A549 (cell line): ENCODE data around the gene ANGPTL5. TPM values are rescaled to one million over a fixed set of nuclear protein-coding genes. Genes with fewer than 3 reads are reported as not detected.

Source experiments
- ATAC-seq, 2 experiments: fragments of 200-7000 bp in 1 of 2; fragments of >200 bp in 1 of 2; cut with Nextera tagmentation in 1 of 2; cut with Tn5 transposase in 1 of 2; 3 replicates each; pipeline versions ENCODE4 v1.8.0 to v1.9.1; 2018 to 2020; ENCODE audit warnings: mild to moderate bottlenecking in 1 of 2, moderate library complexity in 1 of 2
- CTCF ChIA-PET: fragments of 300-600 bp; sonication (Branson Sonifier 250); formaldehyde crosslinking; extraction: SDS; loops from one replicate; lab custom pipeline; 2021; ENCODE audit warnings: antibody characterized with exemption, inconsistent platforms; lab: Yijun Ruan, JAX
- POLR2A ChIA-PET: fragments of 350-600 bp; formaldehyde crosslinking; extraction: SDS; loops from one replicate; lab custom pipeline; 2021; ENCODE audit warnings: antibody characterized with exemption, inconsistent platforms; lab: Yijun Ruan, JAX
- DNase-seq, 2 experiments: peaks; one replicate each; pipeline versions ENCODE4 v3.0.0 to v3.0.0-alpha.2; 2011 to 2016; ENCODE audit warnings: low read depth in 1 of 2, low spot score in 1 of 2
- FAIRE-seq: peaks from 2 replicates; lab custom pipeline; 2011; peaks lifted over from hg19 to GRCh38; lab: Jason Lieb, UNC
- H3K27ac ChIP-seq, 2 experiments: fragments of >200 bp; sonication (Bioruptor Twin); formaldehyde crosslinking; 3 replicates each; pipeline ENCODE4 v1.5.1; 2016 to 2017
- H3K4me1 ChIP-seq: fragments of >200 bp; sonication (Bioruptor Twin); formaldehyde crosslinking; 3 replicates; pipeline ENCODE4 v1.6.1; 2016
- H3K4me2 ChIP-seq: fragments of >200 bp; sonication (Bioruptor Twin); formaldehyde crosslinking; 3 replicates; pipeline ENCODE4 v1.6.1; 2016
- H3K4me3 ChIP-seq: fragments of >200 bp; sonication (Bioruptor Twin); formaldehyde crosslinking; 3 replicates; pipeline ENCODE4 v1.5.1; 2016
- H3K9me3 ChIP-seq: fragments of >200 bp; sonication (Bioruptor Twin); formaldehyde crosslinking; 3 replicates; pipeline ENCODE4 v1.6.1; 2016
- BHLHE40 ChIP-seq: IDR thresholded peaks from 2 replicates; pipeline ENCODE4 v1.6.1; 2012; ENCODE audit warnings: low read depth, low read length, inconsistent platforms
- CBX2 ChIP-seq: fragments of 200-600 bp; sonication (generic); IDR thresholded peaks from 2 replicates; pipeline ENCODE4 v1.6.1; 2016; ENCODE audit warnings: low read depth, mild to moderate bottlenecking, borderline replicate concordance
- CHD2 ChIP-seq: fragments of 150-350 bp; IDR thresholded peaks from 2 replicates; pipeline ENCODE4 v1.6.1; 2014; ENCODE audit warnings: low read length; ENCODE audit not compliant: partially characterized antibody
- EHF ChIP-seq: fragments of 250-450 bp; sonication (Bioruptor Pico); IDR thresholded peaks from 2 replicates; pipeline ENCODE4 v1.5.0; 2020; ENCODE audit warnings: mild to moderate bottlenecking
- EP300 ChIP-seq, 2 experiments: fragments of >200 bp; sonication (Bioruptor Twin); formaldehyde crosslinking; IDR thresholded peaks; 2 replicates in 1 of 2; 3 replicates in 1 of 2; pipeline ENCODE4 v1.6.1; 2016 to 2017
- HEYL ChIP-seq: fragments of 250-450 bp; sonication (Bioruptor Pico); IDR thresholded peaks from 2 replicates; pipeline ENCODE4 v1.8.0; 2021; ENCODE audit warnings: mild to moderate bottlenecking, moderate library complexity
- HOXA7 ChIP-seq: fragments of 250-450 bp; sonication (Bioruptor Pico); IDR thresholded peaks from 2 replicates; pipeline ENCODE4 v1.5.0; 2020; ENCODE audit warnings: mild to moderate bottlenecking, moderate library complexity
- KDM1A ChIP-seq: fragments of 200-600 bp; sonication (generic); IDR thresholded peaks from 2 replicates; pipeline ENCODE4 v1.6.1; 2016; ENCODE audit warnings: low read depth, mild to moderate bottlenecking
- MAFK ChIP-seq: fragments of 450-650 bp; IDR thresholded peaks from 2 replicates; pipeline ENCODE4 v1.6.1; 2014; ENCODE audit not compliant: partially characterized antibody
- POLR2AphosphoS2 ChIP-seq: conservative IDR thresholded peaks from 2 replicates; pipeline ENCODE4 v1.6.1; 2012; ENCODE audit warnings: low read length, improper control_type of control experiment, inconsistent platforms
- RNF2 ChIP-seq: fragments of 200-600 bp; sonication (generic); IDR thresholded peaks from 2 replicates; pipeline ENCODE4 v1.6.1; 2016; ENCODE audit warnings: low read depth, mild to moderate bottlenecking, antibody characterized with exemption, moderate library complexity, borderline replicate concordance
- SREBF2 ChIP-seq: fragments of 450-650 bp; IDR thresholded peaks from 2 replicates; pipeline ENCODE4 v1.6.1; 2014; ENCODE audit warnings: mild to moderate bottlenecking, moderate library complexity
- TP53 ChIP-seq: fragments of 250-450 bp; sonication (Bioruptor Pico); IDR thresholded peaks from 2 replicates; pipeline ENCODE4 v1.5.0; 2021; ENCODE audit warnings: mild to moderate bottlenecking, moderate library complexity
- ZC3H11A ChIP-seq: fragments of 450-650 bp; IDR thresholded peaks from 2 replicates; pipeline ENCODE4 v1.6.1; 2014; ENCODE audit warnings: antibody characterized with exemption, mild to moderate bottlenecking
- ZSCAN20 ChIP-seq: fragments of 250-450 bp; sonication (Bioruptor Pico); IDR thresholded peaks from 2 replicates; pipeline ENCODE4 v1.8.0; 2022; ENCODE audit warnings: mild to moderate bottlenecking, moderate library complexity
- WGBS: methylation state at CpG from one replicate; pipeline ENCODE4 v1.1.6; 2017; ENCODE audit errors: missing lambda C conversion rate; 5-methylcytosine and 5-hydroxymethylcytosine counted together
- polyA plus RNA-seq, 4 experiments: library from polyadenylated mRNA; depleted of rRNA in 3 of 4; stranded (reverse); fragments of >200 nt; fragmentation: RNase III in 1 of 4; extraction: RNeasy Plus Mini Kit Qiagen cat#74134 plus additional on column Dnase treatment in 1 of 4; gene quantifications; 2 replicates in 3 of 4; 3 replicates in 1 of 4; pipeline ENCODE4 v1.2.3, GENCODE V29; 2011 to 2017
- TF ChIP-seq, protein P1 (sequence below): fragments of >200 bp; sonication (Bioruptor Twin); formaldehyde crosslinking; IDR thresholded peaks from 3 replicates; pipeline ENCODE4 v1.6.1; 2016
- TF ChIP-seq, protein P2 (sequence below): IDR thresholded peaks from 2 replicates; pipeline ENCODE4 v1.6.1; 2012
- TF ChIP-seq, protein P3 (sequence below): fragments of >200 bp; sonication (Bioruptor Twin); formaldehyde crosslinking; IDR thresholded peaks from 3 replicates; pipeline ENCODE4 v1.5.1; 2016
- TF ChIP-seq, protein P4 (sequence below): fragments of 200-600 bp; sonication (generic); IDR thresholded peaks from 2 replicates; pipeline ENCODE4 v1.6.1; 2016; ENCODE audit warnings: antibody characterized with exemption, mild to moderate bottlenecking, moderate library complexity
- TF ChIP-seq, protein P5 (sequence below): fragments of 450-650 bp; IDR thresholded peaks from 2 replicates; pipeline ENCODE4 v1.6.1; 2014; ENCODE audit warnings: antibody characterized with exemption
- TF ChIP-seq, protein P6 (sequence below): fragments of >200 bp; sonication (Bioruptor Twin); formaldehyde crosslinking; IDR thresholded peaks from 2 replicates; pipeline ENCODE4 v1.6.1; 2016

ANGPTL5 gene
- polyA plus RNA-seq, 2 of the 4 experiments (the other 2 are of a cell fraction) = not detected

DNA sequence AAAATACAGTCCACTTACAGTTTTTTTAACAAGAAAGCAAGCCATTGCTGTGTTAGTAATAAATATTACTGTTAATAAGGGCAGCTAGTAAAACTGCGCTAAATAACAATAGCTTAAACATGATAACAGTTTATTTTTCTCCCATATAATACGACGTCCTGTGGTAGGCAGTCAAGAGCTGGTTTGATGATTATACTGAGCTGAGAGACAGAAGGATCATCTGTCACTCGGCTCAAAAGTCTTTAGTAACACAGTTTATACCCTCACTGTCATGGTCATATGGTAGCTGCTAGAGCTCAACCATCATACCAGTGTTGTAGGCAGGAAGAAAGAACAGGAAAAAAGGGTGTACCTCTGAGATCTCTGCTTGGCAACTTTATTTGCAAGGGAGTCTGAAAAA is 29.1 kb upstream of the ANGPTL5 start:
- POLR2A ChIA-PET = no interaction called here
- no peaks in the 10 kb centered on the region for H3K4me1 ChIP-seq
- FAIRE-seq = no peak
- no peak overlapping the region for H3K4me2 ChIP-seq
- TF ChIP-seq ZSCAN20 (CRISPR knock-in tag) (no peak), MAFK (no peak), HEYL (CRISPR knock-in tag) (no peak), POLR2AphosphoS2 (no peak), TP53 (CRISPR knock-in tag) (no peak), ZC3H11A (no peak)
- TF ChIP-seq, protein P1, sequence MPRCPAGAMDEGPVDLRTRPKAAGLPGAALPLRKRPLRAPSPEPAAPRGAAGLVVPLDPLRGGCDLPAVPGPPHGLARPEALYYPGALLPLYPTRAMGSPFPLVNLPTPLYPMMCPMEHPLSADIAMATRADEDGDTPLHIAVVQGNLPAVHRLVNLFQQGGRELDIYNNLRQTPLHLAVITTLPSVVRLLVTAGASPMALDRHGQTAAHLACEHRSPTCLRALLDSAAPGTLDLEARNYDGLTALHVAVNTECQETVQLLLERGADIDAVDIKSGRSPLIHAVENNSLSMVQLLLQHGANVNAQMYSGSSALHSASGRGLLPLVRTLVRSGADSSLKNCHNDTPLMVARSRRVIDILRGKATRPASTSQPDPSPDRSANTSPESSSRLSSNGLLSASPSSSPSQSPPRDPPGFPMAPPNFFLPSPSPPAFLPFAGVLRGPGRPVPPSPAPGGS = no peak
- TF ChIP-seq, protein P2, sequence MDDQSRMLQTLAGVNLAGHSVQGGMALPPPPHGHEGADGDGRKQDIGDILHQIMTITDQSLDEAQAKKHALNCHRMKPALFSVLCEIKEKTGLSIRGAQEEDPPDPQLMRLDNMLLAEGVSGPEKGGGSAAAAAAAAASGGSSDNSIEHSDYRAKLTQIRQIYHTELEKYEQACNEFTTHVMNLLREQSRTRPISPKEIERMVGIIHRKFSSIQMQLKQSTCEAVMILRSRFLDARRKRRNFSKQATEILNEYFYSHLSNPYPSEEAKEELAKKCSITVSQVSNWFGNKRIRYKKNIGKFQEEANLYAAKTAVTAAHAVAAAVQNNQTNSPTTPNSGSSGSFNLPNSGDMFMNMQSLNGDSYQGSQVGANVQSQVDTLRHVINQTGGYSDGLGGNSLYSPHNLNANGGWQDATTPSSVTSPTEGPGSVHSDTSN = no peak
- TF ChIP-seq, all 56 proteins: peak for 0
- no peaks in the 10 kb centered on the region for H3K9me3 ChIP-seq
- 79% methylated on average over 4 of the region's 4 CpGs for WGBS
- no peak for DNase-seq
- H3K4me3 ChIP-seq = no peak overlapping the region
- ATAC-seq = no peak
- no peak overlapping the region for H3K27ac ChIP-seq
- CTCF ChIA-PET = interaction anchor here (0.6 to 1.2 kb wide), 2 partner anchors 85 to 277 kb away, joined by 3 to 5 read pairs; no protein-coding TSS in a partner anchor

DNA sequence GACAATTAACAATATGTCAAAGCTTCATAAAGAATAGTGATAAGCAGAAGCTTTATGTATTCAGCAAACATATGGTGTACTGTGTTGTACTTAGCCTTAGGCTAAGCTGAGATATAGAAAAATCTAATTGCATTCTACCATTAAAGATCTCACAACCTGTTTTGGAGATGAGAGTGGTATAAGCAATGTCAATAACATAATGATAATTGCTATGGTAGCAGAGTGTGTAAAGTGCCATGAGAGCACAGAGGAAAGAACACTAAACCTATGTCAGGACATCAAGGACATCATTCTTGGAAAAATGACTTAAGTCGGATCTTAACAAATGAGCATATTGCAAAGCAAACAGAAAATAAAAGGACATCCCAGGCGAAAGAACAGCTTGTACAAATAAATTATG is 28.6 kb upstream of the ANGPTL5 start:
- ATAC-seq = no peak
- no peak overlapping the region for H3K4me2 ChIP-seq
- 81% methylated on average over 2 of the region's 2 CpGs for WGBS
- no peaks in the 10 kb centered on the region for H3K4me1 ChIP-seq
- TF ChIP-seq EHF (no peak), RNF2 (no peak), HOXA7 (CRISPR knock-in tag) (no peak), EP300 (IDR thresholded peaks at IDR 0.05) (no peak), HEYL (CRISPR knock-in tag) (no peak), CBX2 (no peak), TP53 (CRISPR knock-in tag) (no peak), CHD2 (no peak), SREBF2 (no peak), ZC3H11A (no peak), KDM1A (no peak), BHLHE40 (no peak)
- TF ChIP-seq, protein P3, sequence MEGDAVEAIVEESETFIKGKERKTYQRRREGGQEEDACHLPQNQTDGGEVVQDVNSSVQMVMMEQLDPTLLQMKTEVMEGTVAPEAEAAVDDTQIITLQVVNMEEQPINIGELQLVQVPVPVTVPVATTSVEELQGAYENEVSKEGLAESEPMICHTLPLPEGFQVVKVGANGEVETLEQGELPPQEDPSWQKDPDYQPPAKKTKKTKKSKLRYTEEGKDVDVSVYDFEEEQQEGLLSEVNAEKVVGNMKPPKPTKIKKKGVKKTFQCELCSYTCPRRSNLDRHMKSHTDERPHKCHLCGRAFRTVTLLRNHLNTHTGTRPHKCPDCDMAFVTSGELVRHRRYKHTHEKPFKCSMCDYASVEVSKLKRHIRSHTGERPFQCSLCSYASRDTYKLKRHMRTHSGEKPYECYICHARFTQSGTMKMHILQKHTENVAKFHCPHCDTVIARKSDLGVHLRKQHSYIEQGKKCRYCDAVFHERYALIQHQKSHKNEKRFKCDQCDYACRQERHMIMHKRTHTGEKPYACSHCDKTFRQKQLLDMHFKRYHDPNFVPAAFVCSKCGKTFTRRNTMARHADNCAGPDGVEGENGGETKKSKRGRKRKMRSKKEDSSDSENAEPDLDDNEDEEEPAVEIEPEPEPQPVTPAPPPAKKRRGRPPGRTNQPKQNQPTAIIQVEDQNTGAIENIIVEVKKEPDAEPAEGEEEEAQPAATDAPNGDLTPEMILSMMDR = no peak
- TF ChIP-seq, protein P4, sequence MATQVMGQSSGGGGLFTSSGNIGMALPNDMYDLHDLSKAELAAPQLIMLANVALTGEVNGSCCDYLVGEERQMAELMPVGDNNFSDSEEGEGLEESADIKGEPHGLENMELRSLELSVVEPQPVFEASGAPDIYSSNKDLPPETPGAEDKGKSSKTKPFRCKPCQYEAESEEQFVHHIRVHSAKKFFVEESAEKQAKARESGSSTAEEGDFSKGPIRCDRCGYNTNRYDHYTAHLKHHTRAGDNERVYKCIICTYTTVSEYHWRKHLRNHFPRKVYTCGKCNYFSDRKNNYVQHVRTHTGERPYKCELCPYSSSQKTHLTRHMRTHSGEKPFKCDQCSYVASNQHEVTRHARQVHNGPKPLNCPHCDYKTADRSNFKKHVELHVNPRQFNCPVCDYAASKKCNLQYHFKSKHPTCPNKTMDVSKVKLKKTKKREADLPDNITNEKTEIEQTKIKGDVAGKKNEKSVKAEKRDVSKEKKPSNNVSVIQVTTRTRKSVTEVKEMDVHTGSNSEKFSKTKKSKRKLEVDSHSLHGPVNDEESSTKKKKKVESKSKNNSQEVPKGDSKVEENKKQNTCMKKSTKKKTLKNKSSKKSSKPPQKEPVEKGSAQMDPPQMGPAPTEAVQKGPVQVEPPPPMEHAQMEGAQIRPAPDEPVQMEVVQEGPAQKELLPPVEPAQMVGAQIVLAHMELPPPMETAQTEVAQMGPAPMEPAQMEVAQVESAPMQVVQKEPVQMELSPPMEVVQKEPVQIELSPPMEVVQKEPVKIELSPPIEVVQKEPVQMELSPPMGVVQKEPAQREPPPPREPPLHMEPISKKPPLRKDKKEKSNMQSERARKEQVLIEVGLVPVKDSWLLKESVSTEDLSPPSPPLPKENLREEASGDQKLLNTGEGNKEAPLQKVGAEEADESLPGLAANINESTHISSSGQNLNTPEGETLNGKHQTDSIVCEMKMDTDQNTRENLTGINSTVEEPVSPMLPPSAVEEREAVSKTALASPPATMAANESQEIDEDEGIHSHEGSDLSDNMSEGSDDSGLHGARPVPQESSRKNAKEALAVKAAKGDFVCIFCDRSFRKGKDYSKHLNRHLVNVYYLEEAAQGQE = no peak
- TF ChIP-seq, protein P5, sequence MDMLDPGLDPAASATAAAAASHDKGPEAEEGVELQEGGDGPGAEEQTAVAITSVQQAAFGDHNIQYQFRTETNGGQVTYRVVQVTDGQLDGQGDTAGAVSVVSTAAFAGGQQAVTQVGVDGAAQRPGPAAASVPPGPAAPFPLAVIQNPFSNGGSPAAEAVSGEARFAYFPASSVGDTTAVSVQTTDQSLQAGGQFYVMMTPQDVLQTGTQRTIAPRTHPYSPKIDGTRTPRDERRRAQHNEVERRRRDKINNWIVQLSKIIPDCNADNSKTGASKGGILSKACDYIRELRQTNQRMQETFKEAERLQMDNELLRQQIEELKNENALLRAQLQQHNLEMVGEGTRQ = no peak
- TF ChIP-seq, protein P2 = no peak
- TF ChIP-seq, protein P6, sequence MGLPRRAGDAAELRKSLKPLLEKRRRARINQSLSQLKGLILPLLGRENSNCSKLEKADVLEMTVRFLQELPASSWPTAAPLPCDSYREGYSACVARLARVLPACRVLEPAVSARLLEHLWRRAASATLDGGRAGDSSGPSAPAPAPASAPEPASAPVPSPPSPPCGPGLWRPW = no peak
- TF ChIP-seq, protein P1 = no peak
- POLR2A ChIA-PET = no interaction called here
- CTCF ChIA-PET = interaction anchor here (1.2 kb wide), 1 partner anchor 85 kb away, joined by 5 read pairs; no protein-coding TSS in a partner anchor
- no peak overlapping the region for H3K27ac ChIP-seq
- DNase-seq = no peak
- no peaks in the 10 kb centered on the region for H3K9me3 ChIP-seq
- no peak for FAIRE-seq
- H3K4me3 ChIP-seq = no peak overlapping the region
